HG03060 (cell line): ENCODE results near the gene RNU6-7.

Experiments
- ATAC-seq: cut with Tn5 transposase; IDR thresholded peaks from one replicate; pipeline ENCODE4 v1.9.1; 2021; ENCODE audit warnings: low read depth, moderate number of reproducible peaks; ENCODE audit not compliant: unreplicated experiment

Gene RNU6-7

GRCh38 chr14:32203928-32204357, 2.1 kb downstream of the RNU6-7 start:
- no peak for ATAC-seq

DNA sequence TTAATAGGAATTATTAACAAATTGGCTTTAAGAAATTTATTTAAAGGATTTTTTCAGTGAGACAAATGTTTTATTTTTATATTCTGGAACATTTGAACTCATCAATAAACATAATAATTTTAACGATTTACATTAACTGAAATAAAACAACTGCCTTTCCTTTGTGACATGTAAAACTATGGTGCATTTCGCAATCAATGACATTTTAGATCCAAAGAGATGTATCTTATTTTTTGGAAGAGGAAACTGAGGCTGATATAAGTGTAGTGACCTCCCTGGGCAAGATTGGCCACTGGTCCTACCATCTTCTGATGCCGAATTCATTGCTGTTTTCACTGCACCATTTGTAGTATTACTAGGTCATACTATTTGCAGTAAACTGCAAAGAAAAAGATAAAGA, 3.7 kb downstream of the RNU6-7 start:
- no peak for ATAC-seq

- no peak for ATAC-seq
Measured at GRCh38 chr14:32205984-32206383, 4.1 kb downstream of the RNU6-7 start.

DNA sequence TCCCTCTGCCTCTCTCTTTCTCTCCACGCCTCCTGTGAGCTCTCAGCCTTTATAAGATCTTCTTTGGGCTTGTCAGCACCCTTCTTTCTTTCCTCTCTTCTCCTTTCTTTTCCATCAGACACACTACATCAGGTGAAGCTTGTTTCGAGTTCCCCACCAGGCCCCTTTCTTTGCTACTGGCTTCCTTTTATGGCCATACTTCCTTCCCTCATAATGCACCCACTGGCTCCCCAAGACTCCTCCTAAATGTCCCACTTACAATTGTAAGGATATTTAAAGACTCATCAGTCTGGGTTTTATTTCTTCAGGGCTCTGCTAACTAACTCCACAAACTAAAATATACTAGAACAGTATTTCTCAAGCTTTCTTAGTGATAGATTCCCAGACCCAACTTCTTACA, 4.7 kb downstream of the RNU6-7 start:
- no peak for ATAC-seq

DNA sequence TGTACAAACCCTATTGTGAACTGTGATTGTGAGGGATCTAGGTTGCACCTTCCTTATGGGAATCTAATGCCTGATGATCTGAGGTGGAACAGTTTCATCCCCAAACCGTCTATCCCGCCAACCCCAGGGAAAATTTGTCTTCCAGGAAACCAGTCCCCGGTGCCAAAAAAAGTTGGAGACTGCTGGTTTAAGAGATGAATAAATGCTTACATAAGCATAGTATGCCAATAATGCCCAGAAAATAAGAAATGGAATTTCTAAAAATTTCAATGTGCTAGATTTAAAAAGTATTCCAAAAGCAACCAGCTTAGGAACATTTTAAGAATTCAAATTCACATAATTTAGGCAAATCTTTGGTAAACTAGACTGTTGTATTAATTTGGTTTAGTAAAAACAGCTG, 6.6 kb downstream of the RNU6-7 start:
- no peak for ATAC-seq

DNA sequence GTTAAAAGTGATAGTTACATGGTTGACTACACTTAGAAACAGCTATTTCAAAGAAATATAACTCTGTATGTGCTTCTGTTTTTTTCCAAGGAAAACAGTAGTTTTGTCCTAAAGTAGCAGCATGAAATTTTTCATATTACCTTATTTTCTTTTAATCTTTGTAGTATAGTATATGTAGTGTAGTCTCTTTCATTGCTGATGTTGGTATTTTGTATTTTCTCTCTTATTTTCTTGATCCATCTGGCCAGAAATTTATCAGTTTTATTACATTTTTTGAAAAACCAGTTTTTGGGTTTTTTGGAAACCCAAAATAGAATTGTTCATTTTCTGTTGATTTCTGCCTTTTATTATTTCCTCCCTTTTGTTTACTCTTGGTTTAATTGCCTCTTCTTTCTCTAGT, 7.6 kb downstream of the RNU6-7 start:
- no peak for ATAC-seq

DNA sequence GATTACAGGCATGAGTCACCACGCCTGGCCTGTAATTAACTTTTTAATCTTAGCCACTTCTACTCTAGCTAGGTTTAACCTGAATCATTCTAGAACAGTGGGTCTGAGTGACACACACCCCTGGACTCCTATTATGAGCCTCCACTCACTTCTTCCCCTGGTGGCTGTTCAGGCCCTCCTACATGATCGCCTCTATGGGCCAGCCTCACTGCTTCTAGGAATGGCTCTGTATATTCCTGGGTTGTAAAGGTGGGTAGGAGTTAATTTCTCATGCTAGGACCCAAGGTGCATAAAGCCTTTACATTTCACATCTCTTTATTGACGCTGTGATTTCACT, 9.2 kb downstream of the RNU6-7 start:
- ATAC-seq = no peak

- ATAC-seq = no peak
Measured at GRCh38 chr14:32212833-32213232, 11.0 kb downstream of the RNU6-7 start.

GRCh38 chr14:32217301-32217700, 15.5 kb downstream of the RNU6-7 start:
- ATAC-seq = no peak

DNA sequence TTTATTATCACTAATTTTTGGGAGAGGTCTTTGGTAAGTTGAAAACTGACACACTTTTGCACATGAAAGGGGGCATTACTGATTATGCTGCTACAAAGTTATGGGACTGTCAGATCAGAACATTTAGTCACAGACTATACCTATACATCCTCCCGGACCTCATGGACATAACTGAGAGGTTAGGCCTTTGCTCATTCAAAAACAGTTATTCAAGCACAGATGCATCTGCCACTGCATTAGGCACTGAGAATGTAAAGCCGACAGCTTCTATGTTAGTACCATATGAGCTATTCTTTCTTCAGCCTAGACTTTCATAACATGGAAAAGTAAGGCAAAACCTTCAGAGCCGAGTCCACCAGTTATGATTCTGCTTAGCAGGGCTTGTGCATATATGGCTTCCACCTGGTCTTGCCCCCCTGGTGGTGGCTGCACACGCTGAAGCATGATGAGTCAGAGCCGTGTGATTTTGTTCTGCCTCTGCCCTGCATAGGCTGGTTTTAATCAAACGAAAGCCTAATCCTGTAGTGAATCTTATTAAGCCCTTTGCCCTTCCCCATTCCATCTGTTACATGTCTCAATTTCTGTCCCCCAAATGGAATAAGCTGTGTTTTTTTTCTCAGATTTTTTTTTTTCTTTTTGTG, 23.0 kb downstream of the RNU6-7 start:
- ATAC-seq = no peak

DNA sequence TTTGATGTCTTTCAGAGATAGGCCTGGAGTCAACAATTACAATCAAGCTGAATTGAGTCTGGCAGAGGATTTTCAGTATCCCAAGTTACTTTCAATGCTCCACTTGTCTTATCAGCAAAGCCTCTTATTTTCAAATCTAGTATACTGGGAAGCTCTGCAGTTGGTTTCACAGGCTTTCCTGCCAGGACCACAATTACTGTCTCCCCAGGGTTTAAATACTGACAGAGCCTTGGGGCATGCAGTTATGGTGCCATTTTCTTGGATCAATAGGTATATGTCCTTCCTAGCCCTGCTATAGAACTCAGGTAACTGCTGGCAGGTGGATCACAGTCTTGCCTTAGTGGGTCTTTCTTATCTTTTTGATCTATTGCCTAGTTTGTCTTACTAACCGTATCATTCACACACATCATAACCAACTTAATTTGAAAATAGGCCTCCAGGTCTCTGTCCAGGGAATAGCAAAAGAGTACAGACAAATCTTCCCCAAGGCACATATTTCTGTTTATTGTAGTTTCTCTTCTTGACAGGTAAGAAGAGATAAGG, 23.6 kb downstream of the RNU6-7 start:
- no peak for ATAC-seq

DNA sequence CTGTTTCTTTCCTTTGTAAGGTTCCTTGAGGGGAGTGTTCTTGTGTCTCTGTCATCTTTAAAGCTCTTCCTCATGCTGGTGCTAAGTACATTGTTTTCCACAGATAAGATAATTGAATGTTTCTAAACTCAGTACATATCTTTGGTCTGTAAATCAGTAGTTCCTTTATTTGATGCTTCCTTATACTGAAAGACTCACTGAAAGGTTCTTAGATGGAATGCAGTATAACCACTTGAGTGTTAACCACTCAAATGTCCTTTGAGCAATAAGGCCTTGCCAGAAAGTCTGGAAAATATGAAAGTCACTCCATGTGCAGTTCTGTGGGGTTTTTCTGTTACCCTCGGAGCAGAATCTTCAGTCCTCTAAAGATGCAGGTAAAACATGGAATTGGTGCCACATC, 24.2 kb downstream of the RNU6-7 start:
- ATAC-seq = no peak

DNA sequence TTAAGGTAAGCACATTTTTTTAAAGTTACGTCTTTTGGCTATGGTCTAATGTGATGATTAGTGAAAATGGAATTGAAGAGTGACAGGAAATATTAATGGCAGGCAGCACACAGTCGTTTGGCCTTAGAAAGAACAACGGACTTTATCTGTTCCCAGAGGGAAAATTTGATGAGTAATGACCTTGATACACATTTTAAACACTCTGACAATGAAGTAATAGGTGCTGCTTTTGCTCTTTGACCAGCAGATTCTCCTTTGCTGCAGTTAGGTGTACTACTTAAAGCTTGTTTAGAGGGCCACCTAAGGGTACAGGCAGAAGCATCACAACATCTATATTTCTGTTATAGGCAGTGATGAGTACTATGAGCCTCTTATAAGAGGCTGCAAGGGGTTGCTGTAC, 28.3 kb downstream of the RNU6-7 start:
- ATAC-seq = no peak

DNA sequence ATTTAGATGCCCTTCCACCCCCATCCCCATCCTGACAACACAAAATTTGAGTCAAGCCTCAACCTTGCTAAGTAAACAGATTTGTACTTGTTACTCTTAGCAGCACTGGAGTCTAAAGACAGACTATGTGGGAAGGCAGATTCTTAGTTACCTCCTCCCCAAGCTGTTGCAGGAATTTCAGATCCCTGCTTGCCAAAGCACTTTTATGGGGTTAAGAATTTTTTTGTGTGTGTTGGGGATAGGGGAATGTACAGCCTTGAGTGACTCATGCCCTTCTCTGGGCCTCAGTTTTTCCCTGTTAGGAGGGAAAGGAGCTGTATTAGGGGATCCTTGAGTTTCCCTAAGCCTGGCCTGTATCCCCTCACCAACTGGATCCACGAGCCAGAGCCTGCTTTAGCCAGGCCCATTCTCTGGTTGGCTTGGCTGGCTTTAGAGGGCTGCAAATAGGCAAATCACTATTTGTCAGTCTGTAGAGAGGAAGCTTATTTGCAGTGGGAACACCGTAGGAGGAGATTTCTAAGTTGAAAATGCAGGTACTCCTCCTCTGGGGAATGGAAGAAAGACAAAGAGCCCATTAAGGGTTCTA, 28.9 kb downstream of the RNU6-7 start:
- no peak for ATAC-seq

GRCh38 chr14:32232481-32232880, 30.6 kb downstream of the RNU6-7 start:
- ATAC-seq = no peak

DNA sequence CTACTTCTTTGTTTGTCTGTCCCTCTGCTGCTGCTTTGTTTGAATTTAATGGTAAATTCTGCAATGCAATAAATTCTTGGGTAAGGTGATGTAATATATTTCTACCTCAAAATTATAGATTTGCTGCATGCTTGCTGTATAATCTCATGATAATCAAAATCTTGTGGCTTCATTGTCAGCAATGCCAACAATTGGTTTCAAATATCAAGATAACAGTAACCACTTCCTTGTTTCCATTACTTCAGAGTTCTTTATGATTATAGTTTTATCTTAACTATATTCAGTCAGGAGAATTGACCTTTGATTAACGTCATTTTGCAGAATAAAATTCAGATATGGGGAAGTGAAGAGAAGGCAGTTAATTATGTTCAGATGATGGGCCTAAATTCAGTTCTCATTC, 31.4 kb downstream of the RNU6-7 start:
- ATAC-seq = no peak

DNA sequence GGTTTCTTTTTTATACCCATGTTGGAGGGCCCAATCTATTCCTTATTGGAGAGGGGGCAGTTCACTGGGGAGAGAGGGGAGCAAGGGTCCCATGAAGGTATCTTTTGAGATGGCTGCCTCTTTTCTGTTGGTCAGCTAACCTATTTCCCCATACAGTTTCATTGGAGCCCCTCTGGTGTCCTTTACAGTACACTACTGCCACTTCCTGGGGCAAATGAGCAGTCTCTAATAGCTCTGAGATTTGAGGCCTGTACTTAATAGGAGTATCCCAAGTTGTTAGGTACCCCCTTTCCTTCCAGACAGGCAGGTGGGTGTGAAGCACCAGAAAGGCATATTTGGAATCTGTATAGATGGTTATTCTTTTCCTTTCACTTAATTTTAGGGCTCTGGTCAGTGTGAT, 42.6 kb downstream of the RNU6-7 start:
- no peak for ATAC-seq

GRCh38 chr14:32246751-32247150, 44.9 kb downstream of the RNU6-7 start:
- ATAC-seq = no peak

DNA sequence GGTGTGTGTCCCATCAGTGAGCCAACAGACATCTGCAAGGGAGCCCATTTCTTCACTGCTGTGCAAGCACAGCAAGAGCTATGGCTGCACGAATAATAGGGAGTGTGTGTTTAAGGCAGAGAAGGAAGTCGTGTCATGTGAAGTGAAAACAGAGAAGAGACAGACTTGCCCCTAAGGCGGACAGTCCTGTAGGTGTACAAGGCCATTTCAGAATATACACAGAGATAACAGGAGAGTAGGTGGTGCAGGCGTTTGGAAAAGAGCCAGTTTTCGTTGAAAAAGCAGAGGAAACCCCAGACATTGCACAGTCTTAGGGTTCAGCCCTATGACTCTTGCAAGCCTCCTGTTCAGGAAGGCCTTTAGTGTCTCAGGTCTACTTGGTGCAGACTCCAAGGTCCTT, 47.5 kb downstream of the RNU6-7 start:
- no peak for ATAC-seq

- ATAC-seq = no peak
Measured at GRCh38 chr14:32249780-32250179, 47.9 kb downstream of the RNU6-7 start.

DNA sequence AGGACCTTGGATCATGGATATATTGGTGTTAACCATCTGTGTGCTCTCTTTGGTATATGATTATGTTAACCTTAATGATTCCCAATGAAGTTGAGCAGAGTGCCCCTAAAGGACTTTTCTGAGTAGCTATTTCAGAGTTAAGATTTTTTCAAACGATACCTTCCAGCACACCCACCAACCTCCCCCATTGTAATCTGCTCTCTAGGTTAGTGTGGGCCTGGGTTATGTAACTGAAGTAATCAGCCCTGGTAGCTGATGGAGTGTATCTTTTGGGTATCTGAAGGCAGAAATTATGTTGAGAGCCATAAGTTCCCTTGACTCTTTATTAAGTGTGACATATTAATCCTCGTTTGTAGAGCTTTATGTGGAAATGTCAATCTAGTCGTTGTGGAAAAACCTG, 48.8 kb downstream of the RNU6-7 start:
- no peak for ATAC-seq

DNA sequence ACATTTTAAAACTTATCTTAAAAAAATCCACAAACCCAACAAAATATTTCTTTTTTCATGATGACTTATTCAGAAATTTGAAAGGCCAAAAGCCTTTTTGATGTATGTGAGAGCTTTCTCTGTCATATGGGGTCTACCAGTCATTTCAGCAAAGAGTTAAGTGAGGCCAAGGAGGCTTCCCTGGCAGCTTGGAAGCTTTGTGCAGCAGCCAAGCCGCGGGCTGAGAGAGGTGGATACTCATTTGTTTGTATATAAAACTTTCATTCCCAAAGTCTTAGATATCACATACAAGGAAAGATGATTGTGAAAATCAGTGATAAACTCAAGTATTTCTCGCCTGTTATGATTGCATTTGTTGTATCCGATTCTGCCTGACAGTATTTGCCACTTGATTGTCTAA, 49.7 kb downstream of the RNU6-7 start:
- no peak for ATAC-seq
